ENCODE data around the gene C1QTNF6. TPM values are rescaled to one million over a fixed set of nuclear protein-coding genes. Genes with fewer than 3 reads are reported as not detected.

Gene C1QTNF6
- total and polyA plus RNA-seq, 4 donors = 3.1 to 4.5 (median 4.0) TPM

- H3K9ac ChIP-seq (ENCODE audit: low read depth in 1 of 2, low read length in 2 of 2) = no peak overlapping the region
- TF ChIP-seq ZBTB33 (IDR thresholded peaks at IDR 0.05) = no peak
- TF ChIP-seq REST (IDR thresholded peaks at IDR 0.05) = no peak
- peak; percentile 54 for TF ChIP-seq NR2F2 (IDR thresholded peaks at IDR 0.05)
- no peak for TF ChIP-seq HNF4A (conservative IDR thresholded peaks at IDR 0.05)
- peak in 1 of 2 donors; percentile 46 for TF ChIP-seq RXRA (IDR thresholded peaks at IDR 0.05)
- peak in 1 of 2 donors; percentile 18 for TF ChIP-seq RAD21 (IDR thresholded peaks at IDR 0.05)
- no peak for TF ChIP-seq JUND (IDR thresholded peaks at IDR 0.05)
- TF ChIP-seq CTCF (IDR thresholded peaks at IDR 0.05; ENCODE audit: low read depth, low read length, missing input control) = no peak
- TF ChIP-seq MAX (IDR thresholded peaks at IDR 0.05) = no peak
- TF ChIP-seq FOXA1 (IDR thresholded peaks at IDR 0.05) = no peak
- peak; percentile 25 for TF ChIP-seq SP1 (IDR thresholded peaks at IDR 0.05)
- no peak for TF ChIP-seq ATF3 (IDR thresholded peaks at IDR 0.05)
- TF ChIP-seq TAF1 (conservative IDR thresholded peaks at IDR 0.05) = no peak
- no peak for TF ChIP-seq FOXA2 (IDR thresholded peaks at IDR 0.05)
- TF ChIP-seq YY1 (IDR thresholded peaks at IDR 0.05) = no peak
- no peak for TF ChIP-seq GABPA (IDR thresholded peaks at IDR 0.05 in 1 of 2, conservative IDR thresholded peaks at IDR 0.05 in 1 of 2)
- no peaks in the 10 kb centered on the region for H3K27me3 ChIP-seq (ENCODE audit: control insufficient read depth in 4 of 4, insufficient read depth in 4 of 4, low read length in 3 of 4)
- DNase-seq (ENCODE audit: low spot score) = no peak
- WGBS = 63% methylated on average over 23 of the region's 23 CpGs
- H3K9me3 ChIP-seq (ENCODE audit: control insufficient read depth in 4 of 4, low read length in 3 of 4) = no peaks in the 10 kb centered on the region
- no peak overlapping the region for H3K4me3 ChIP-seq (ENCODE audit: low read depth in 1 of 3, low read length in 3 of 3)
- no peaks in the 10 kb centered on the region for H3K36me3 ChIP-seq (ENCODE audit: control insufficient read depth in 4 of 4, insufficient read depth in 3 of 4, low read depth in 1 of 4, low read length in 3 of 4)
- peak overlapping the region; percentile 49 to 62 for H3K27ac ChIP-seq (ENCODE audit: low read depth in 1 of 2, low read length in 2 of 2)
- H3K4me1 ChIP-seq (ENCODE audit: control insufficient read depth in 4 of 4, insufficient read depth in 4 of 4, low read length in 3 of 4) = peaks cover 9 to 32% (median 19%) of the 10 kb centered on the region in 4 donors
These were observed 11.5 kb downstream of the C1QTNF6 start for GRCh38 chr22:37176464-37177061.
